Neural progenitor cell (in vitro differentiated cells): ENCODE data around the gene ZMIZ2.

ENCODE experiments used
- EZH2 ChIP-seq: fragments of 200-600 bp; sonication (generic); IDR thresholded peaks from 2 replicates; pipeline ENCODE4 v1.6.1; 2017; ENCODE audit warnings: antibody characterized with exemption, mild to moderate bottlenecking, moderate library complexity
- TF ChIP-seq, protein P1 (sequence below): fragments of 200-600 bp; sonication (generic); IDR thresholded peaks from 2 replicates; pipeline ENCODE4 v1.5.1; 2017; ENCODE audit warnings: antibody characterized with exemption, mild to moderate bottlenecking

GRCh38 chr7:44811093-44811492 lies 62.4 kb downstream of the ZMIZ2 start:
- TF ChIP-seq, protein P1, sequence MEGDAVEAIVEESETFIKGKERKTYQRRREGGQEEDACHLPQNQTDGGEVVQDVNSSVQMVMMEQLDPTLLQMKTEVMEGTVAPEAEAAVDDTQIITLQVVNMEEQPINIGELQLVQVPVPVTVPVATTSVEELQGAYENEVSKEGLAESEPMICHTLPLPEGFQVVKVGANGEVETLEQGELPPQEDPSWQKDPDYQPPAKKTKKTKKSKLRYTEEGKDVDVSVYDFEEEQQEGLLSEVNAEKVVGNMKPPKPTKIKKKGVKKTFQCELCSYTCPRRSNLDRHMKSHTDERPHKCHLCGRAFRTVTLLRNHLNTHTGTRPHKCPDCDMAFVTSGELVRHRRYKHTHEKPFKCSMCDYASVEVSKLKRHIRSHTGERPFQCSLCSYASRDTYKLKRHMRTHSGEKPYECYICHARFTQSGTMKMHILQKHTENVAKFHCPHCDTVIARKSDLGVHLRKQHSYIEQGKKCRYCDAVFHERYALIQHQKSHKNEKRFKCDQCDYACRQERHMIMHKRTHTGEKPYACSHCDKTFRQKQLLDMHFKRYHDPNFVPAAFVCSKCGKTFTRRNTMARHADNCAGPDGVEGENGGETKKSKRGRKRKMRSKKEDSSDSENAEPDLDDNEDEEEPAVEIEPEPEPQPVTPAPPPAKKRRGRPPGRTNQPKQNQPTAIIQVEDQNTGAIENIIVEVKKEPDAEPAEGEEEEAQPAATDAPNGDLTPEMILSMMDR, result no peak
- no peak for TF ChIP-seq EZH2
